ENCODE data around the gene FZD4. TPM values are rescaled to one million over a fixed set of nuclear protein-coding genes. Genes with fewer than 3 reads are reported as not detected.

FZD4 gene
- total RNA-seq, 1 experiment from 2014 or later: 4.4 TPM

- Histone ChIP-seq H3K4me2 (ENCODE audit: low read length) (no peak overlapping the region), H2AFZ (ENCODE audit: low read depth, low read length, poor library complexity, severe bottlenecking) (no peak overlapping the region), H3K9me3 (ENCODE audit: control insufficient read depth in 1 of 2, insufficient read depth in 1 of 2, low read depth in 1 of 2, low read length in 2 of 2) (no peaks in the 10 kb centered on the region), H3K79me2 (ENCODE audit: insufficient read depth, low read length) (no peaks in the 10 kb centered on the region), H3K27ac (ENCODE audit: low read depth, low read length) (no peak overlapping the region), H3K4me3 (replicated peaks in 1 of 2; ENCODE audit: low read depth in 1 of 2, low read length in 2 of 2) (no peak overlapping the region), H3K36me3 (ENCODE audit: control insufficient read depth in 1 of 2, insufficient read depth in 2 of 2, low read length in 2 of 2) (no peaks in the 10 kb centered on the region), H3K27me3 (ENCODE audit: insufficient read depth, low read length) (no peaks in the 10 kb centered on the region), H3K9ac (ENCODE audit: low read length) (no peak overlapping the region), H3K9me2 (ENCODE audit: insufficient read depth) (no peaks in the 10 kb centered on the region), H3K4me1 (ENCODE audit: control insufficient read depth in 1 of 2, insufficient read depth in 2 of 2, low read length in 2 of 2) (peaks cover 0 to 3% of the 10 kb centered on the region in 2 experiments; a peak in 1 of 4 replicates), H4K20me1 (ENCODE audit: insufficient read depth) (no peaks in the 10 kb centered on the region)
- intact Hi-C loops (cut with micrococcal nuclease): no loop called here
- RAD21 ChIA-PET (ENCODE audit: low non-redundant PET in 1 of 2, low total read pairs in 2 of 2, uncharacterized antibody in 2 of 2, unreplicated experiment in 2 of 2): no interaction called here
- BruUV-seq (replicated peaks): no TSS peak
- CTCF ChIA-PET: interaction anchor here (0.7 kb wide), 1 partner anchor 51 kb away, joined by 4 read pairs; no protein-coding TSS in a partner anchor
- no peak for TF ChIP-seq TCF7L2 (IDR thresholded peaks at IDR 0.05; ENCODE audit: borderline replicate concordance, extremely low read depth, insufficient read depth, insufficient read length)
- TF ChIP-seq ZBTB33 (IDR thresholded peaks at IDR 0.05; ENCODE audit: extremely low read depth, insufficient replicate concordance, low read length): no peak
- TF ChIP-seq POLR2AphosphoS5 (IDR thresholded peaks at IDR 0.05; ENCODE audit: low read depth, low read length): no peak
- TF ChIP-seq, protein P1, sequence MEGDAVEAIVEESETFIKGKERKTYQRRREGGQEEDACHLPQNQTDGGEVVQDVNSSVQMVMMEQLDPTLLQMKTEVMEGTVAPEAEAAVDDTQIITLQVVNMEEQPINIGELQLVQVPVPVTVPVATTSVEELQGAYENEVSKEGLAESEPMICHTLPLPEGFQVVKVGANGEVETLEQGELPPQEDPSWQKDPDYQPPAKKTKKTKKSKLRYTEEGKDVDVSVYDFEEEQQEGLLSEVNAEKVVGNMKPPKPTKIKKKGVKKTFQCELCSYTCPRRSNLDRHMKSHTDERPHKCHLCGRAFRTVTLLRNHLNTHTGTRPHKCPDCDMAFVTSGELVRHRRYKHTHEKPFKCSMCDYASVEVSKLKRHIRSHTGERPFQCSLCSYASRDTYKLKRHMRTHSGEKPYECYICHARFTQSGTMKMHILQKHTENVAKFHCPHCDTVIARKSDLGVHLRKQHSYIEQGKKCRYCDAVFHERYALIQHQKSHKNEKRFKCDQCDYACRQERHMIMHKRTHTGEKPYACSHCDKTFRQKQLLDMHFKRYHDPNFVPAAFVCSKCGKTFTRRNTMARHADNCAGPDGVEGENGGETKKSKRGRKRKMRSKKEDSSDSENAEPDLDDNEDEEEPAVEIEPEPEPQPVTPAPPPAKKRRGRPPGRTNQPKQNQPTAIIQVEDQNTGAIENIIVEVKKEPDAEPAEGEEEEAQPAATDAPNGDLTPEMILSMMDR (IDR thresholded peaks at IDR 0.05 in 2 of 3, conservative IDR thresholded peaks at IDR 0.05 in 1 of 3; ENCODE audit: borderline replicate concordance in 1 of 3, insufficient read depth in 1 of 3, low read depth in 2 of 3, low read length in 2 of 3): no peak
- POLR2A ChIA-PET: no interaction called here
- ATAC-seq (no peak), DNase-seq (ENCODE audit: low read depth, low spot score) (no peak)
These were observed 33.0 kb downstream of the FZD4 start for GRCh38 chr11:86922225-86922624.
